NCI-H82 treated with DMSO at 0.1 percent for 48 hours (cell line): ENCODE results near the gene VCP.

Source experiments
- DNase-seq: peaks from one replicate; lab custom pipeline; 2025; ENCODE audit not compliant: unreplicated experiment; lab: John Stamatoyannopoulos, UW

VCP gene

GRCh38 chr9:35026671-35027070, 45.8 kb downstream of the VCP start:
- no peak for DNase-seq

GRCh38 chr9:35023443-35023842, 49.0 kb downstream of the VCP start:
- peak; percentile 30 for DNase-seq

GRCh38 chr9:35014517-35014916, 57.9 kb downstream of the VCP start:
- no peak for DNase-seq

GRCh38 chr9:35010351-35010958, 62.0 kb downstream of the VCP start:
- DNase-seq = no peak
